HG03060 (cell line): ENCODE measurements around the gene SLC2A6.

Experiments
- ATAC-seq: cut with Tn5 transposase; IDR thresholded peaks from one replicate; pipeline ENCODE4 v1.9.1; 2021; ENCODE audit warnings: low read depth, moderate number of reproducible peaks; ENCODE audit not compliant: unreplicated experiment

SLC2A6 gene

GRCh38 chr9:133443248-133443647 lies 35.7 kb downstream of the SLC2A6 start:
- no peak for ATAC-seq

- ATAC-seq: no peak
Observed at GRCh38 chr9:133441571-133441970, 37.3 kb downstream of the SLC2A6 start.

GRCh38 chr9:133440874-133441273 lies 38.0 kb downstream of the SLC2A6 start:
- no peak for ATAC-seq

DNA sequence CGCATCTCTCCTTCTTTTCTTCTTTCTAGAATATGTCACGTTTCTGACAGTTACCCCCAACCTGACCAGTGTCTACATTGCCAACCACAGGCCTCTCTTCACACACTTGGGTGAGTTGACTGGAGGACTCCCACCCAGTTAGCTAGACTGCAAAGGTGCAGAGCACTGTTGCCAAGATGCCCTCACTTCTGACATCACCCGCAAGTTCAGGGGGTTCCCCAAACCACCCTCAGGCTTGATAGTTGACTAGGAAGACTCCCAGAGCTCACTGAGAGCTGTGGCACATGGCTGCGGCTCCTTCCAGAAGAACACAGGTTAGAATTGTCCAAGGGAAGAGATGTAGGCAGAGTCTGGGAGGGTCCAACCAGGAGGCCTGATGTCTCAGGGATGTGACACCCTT lies 39.6 kb downstream of the SLC2A6 start:
- no peak for ATAC-seq

- ATAC-seq: no peak
Observed at GRCh38 chr9:133437753-133438531, 41.0 kb downstream of the SLC2A6 start.

DNA sequence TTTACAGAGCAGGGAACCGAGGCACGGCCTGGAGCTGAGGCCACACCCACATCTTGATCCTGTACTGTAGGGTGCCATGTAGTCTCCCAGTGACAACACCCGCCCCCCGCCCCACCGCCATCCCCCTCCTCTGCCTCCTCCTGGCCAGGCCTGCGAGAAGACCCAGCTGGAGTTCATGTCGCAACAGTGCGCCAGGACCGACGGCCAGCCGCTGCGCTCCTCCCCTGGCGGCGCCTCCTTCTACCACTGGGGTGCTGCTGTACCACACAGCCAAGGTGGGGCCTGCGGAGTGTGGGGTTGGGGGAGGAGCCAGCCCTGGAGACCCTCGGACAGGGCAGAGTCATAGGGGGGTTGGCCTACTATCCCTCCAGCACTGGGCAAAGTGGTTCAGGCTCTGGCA lies 42.2 kb downstream of the SLC2A6 start:
- ATAC-seq: no peak

GRCh38 chr9:133433351-133433843 lies 45.5 kb downstream of the SLC2A6 start:
- ATAC-seq: no peak

DNA sequence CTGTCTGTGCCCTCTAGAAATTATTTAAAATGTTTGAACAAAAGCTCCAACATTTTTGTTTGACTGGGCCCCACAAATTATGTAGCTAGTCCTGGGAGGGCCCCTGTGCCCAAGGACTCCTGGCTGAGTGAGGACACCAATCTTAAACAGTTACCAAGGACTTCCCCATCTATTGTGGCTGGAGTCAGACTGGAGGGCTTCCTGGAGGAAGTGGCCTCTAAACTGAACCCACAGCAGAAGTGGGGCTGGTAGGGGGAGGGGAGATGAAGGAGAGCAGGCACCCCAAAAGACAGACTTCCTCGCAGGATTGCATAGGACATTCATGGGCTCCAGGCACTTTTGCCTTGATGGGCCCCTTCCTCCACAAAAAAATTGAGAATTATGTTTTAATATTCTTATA lies 48.7 kb downstream of the SLC2A6 start:
- no peak for ATAC-seq

DNA sequence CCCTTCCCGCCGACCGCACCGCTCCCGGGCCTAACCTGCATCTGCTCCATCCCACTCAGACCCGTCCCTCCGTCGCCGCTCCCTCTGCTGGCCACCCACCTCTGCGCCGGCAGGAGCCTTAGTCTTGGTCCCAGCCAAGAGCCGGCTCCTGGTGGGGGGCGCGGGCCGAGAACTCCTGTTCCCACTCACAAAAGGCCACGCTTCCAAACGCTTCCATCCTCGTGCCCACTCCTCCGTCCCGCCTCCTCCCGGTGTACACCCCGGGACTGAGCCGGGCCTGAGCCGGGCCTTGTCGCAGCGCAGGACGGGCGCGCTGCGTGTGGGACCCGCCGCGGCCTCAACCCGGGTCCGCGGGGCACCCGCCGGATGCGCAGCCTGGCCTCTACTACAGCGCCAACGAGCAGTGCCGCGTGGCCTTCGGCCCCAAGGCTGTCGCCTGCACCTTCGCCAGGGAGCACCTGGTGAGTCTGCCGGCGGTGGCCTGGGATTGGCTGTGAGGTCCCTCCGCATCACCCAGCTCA lies 49.2 kb downstream of the SLC2A6 start:
- no peak for ATAC-seq

GRCh38 chr9:133429214-133429613 lies 49.7 kb downstream of the SLC2A6 start:
- no peak for ATAC-seq

GRCh38 chr9:133428617-133429101 lies 50.2 kb downstream of the SLC2A6 start:
- no peak for ATAC-seq

DNA sequence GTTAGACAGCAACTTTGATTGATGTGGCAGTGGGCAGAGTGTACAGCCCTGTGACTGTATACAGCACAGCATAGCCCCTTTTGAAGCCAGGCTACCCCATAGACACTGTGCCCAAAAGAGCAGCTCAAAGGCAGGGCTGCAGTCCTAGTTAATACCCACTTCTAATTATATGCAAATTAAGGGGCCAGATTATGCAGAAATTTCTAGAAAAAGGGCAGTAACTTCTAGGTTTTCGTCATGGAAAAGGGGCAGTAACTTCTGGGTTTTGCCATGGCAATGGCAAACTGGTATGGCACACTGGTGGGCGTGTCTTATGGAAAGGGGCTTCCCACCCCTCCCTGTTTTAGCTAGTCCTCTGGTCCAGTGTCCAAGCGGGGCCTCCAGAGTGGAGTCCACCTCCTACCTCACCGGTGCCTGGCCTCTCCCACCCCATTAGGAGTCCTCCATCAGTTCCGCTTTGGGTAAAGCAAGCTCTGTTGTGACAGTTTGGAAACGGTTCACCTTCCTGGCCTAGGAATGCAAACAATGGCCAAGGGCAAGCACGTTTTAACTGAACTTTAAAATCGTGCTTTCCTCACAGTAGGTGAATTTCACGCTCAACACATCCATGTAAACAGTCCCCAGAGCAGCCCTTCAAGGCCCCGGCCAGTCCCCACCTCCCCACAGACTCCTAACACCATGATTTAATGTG lies 51.1 kb downstream of the SLC2A6 start:
- no peak for ATAC-seq

GRCh38 chr9:133426011-133426410 lies 52.9 kb downstream of the SLC2A6 start:
- no peak for ATAC-seq

- no peak for ATAC-seq
Observed at GRCh38 chr9:133425049-133425632, 53.8 kb downstream of the SLC2A6 start.

GRCh38 chr9:133424187-133424586 lies 54.7 kb downstream of the SLC2A6 start:
- no peak for ATAC-seq

DNA sequence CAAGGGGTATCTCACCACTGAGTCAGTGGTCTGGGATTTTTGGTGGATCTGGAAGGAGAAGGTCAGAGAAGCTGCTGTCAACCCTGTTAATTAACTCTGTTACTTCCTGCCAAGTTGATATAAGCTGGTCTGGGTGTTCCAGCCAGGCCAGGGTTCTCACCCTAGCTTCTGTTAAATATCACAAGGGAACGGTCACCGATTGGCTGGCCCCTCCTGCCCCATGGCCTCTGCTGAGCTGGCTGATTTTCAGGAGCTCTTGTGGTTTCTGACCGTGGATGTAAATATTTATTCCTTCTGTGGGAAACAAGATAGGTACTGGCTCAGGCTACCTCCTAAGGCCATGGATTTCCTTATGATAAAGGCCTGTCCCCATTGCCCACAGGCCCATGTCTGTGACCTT lies 55.7 kb downstream of the SLC2A6 start:
- no peak for ATAC-seq

GRCh38 chr9:133421615-133422542 lies 57.0 kb downstream of the SLC2A6 start, which contains the start of gene ADAMTS13:
Gene ADAMTS13 (plus strand): TSS chr9:133422367. CDS start chr9:133422444, 77 bp downstream.
- no peak for ATAC-seq
